Suprapubic skin (tissue), 4 donors: Measurements from ENCODE around the gene RAP1B. TPM values are rescaled to one million over a fixed set of nuclear protein-coding genes. Genes with fewer than 3 reads are reported as not detected.

Experiments
- DNase-seq, 2 donors: peaks; one replicate each; pipeline ENCODE4 v3.0.0-alpha.2; 2019; ENCODE audit warnings: low spot score in 2 of 2
- H3K27ac ChIP-seq: fragments of 200-600 bp; sonication (generic); one replicate; pipeline ENCODE4 v1.5.1; 2019
- H3K27me3 ChIP-seq: fragments of 200-600 bp; sonication (generic); one replicate; pipeline ENCODE4 v1.5.1; 2019
- H3K36me3 ChIP-seq: fragments of 200-600 bp; sonication (generic); one replicate; pipeline ENCODE4 v1.5.1; 2019
- H3K4me1 ChIP-seq: fragments of 200-600 bp; sonication (generic); one replicate; pipeline ENCODE4 v1.5.1; 2019
- H3K4me3 ChIP-seq: fragments of 200-600 bp; sonication (generic); one replicate; pipeline ENCODE4 v1.5.1; 2019; ENCODE audit warnings: mild to moderate bottlenecking
- H3K9me3 ChIP-seq: fragments of 200-600 bp; sonication (generic); one replicate; pipeline ENCODE4 v1.5.1; 2019
- CTCF ChIP-seq, 2 donors: fragments of 200-600 bp in 1 of 2; fragments of 450-650 bp in 1 of 2; sonication (generic) in 1 of 2; IDR thresholded peaks; one replicate each; pipeline ENCODE4 v1.5.1; 2016 to 2019; ENCODE audit warnings: antibody characterized with exemption in 2 of 2, mild to moderate bottlenecking in 1 of 2, moderate library complexity in 1 of 2
- EP300 ChIP-seq: sonication (generic); formaldehyde crosslinking; IDR thresholded peaks from one replicate; pipeline ENCODE4 v1.6.1; 2017; ENCODE audit warnings: antibody characterized with exemption
- POLR2A ChIP-seq, 2 donors: fragments of 450-650 bp; IDR thresholded peaks; one replicate each; pipeline ENCODE4 v1.6.1; 2017; ENCODE audit warnings: antibody characterized with exemption in 2 of 2, mild to moderate bottlenecking in 2 of 2, moderate library complexity in 2 of 2
- POLR2AphosphoS5 ChIP-seq, 3 donors: sonication (generic); formaldehyde crosslinking; IDR thresholded peaks; one replicate each; pipeline ENCODE4 v1.6.1; 2017; ENCODE audit warnings: antibody characterized with exemption in 3 of 3
- WGBS: methylation state at CpG from one replicate; pipeline ENCODE4 v1.1.5; 2018; 5-methylcytosine and 5-hydroxymethylcytosine counted together
- total RNA-seq, 4 donors: library from RNA; depleted of rRNA; stranded (reverse); fragments of >200 nt; gene quantifications; one replicate each; pipeline ENCODE4 v1.1.0, GENCODE V29; 2016

The RAP1B gene
- total RNA-seq = 100 to 1,000 TPM in 3 of 4 donors, 10 to 100 TPM in 1; 95.2 to 154 (median 115) TPM

DNA sequence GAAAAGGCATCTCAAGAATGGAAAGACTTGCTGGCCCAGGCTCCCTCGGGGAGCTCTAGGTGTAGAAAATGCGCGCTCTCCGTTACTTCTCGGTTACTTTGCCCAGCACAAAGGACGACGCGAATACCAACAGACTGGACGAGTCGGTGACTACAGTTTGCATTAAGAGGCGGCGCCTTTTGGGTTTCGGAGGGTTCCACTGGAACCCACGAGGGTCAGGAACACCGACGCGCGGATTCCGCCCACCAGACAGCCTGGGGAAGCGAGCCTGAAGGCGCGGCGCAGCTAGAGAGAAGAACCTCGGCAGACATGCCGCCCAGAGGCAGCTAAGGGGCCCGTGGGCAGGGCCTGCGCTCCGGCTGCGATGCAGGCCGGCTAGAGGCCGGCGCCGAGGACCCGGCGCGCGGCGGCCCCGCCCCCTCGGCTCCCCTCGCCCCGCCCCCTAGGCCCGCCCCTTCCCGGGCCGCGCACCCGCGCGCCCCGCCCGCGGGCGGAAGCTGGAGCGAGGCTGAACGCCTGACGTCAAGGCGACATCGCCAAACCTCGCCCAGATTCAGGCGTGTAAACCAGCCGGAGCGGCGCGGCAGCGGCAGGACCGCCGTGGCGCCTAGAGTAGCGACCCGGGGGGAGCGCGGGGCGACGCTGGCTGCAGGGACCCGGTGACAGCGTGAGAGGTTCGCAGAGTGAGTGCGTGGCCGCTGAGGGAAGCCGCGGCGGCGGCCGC is at the start of gene RAP1B:
Gene RAP1B, plus strand, starts transcription at position 530 of the 724 bp plus-strand sequence. CDS start 37,826 bp downstream, outside the sequence.
- TF ChIP-seq POLR2A (IDR thresholded peaks at IDR 0.05) (peak; percentile 78 to 92), EP300 (no peak), CTCF (IDR thresholded peaks at IDR 0.05) (no peak), POLR2AphosphoS5 (IDR thresholded peaks at IDR 0.05) (peak; percentile 71 to 92 (median 89))
- 0% methylated on average over 14 of the region's 84 CpGs for WGBS
- DNase-seq = peak; percentile 89

DNA sequence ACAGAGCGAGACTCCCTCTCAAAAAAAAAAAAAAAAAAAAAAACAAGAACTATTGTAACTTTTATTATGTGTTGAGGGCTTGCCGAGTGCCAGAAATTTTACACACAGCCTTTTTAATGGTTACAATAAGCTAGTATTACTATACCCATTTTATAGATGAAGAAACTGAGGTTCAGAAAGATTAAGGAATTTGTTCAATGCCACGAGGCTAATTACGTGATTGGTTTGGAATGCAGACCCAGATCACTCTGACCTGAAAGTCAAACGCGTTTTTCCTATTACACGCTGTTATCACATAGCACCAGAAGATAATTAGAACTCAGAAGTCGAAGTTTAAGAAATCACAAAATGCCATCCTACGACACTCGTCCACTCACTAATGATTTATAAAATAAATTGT is 48.9 kb upstream of the RAP1B start:
- Histone ChIP-seq H3K27ac (no peak overlapping the region), H3K4me1 (peaks cover 12% of the 10 kb centered on the region), H3K9me3 (no peaks in the 10 kb centered on the region), H3K36me3 (no peaks in the 10 kb centered on the region), H3K27me3 (no peaks in the 10 kb centered on the region), H3K4me3 (no peak overlapping the region)
- no peak for TF ChIP-seq POLR2AphosphoS5 (IDR thresholded peaks at IDR 0.05)
- TF ChIP-seq POLR2A (IDR thresholded peaks at IDR 0.05) = no peak
- no peak for TF ChIP-seq CTCF (IDR thresholded peaks at IDR 0.05)
- no peak for TF ChIP-seq EP300
- no peak for DNase-seq
- WGBS = 88% methylated on average over 10 of the region's 10 CpGs

More for the DNA sequence above, at the start of gene RAP1B:
- Histone ChIP-seq H3K27ac (peak within 1 kb of the TSS; percentile 97), H3K27me3 (no peaks in the 10 kb centered on the region), H3K36me3 (no peaks in the 10 kb centered on the region), H3K9me3 (no peaks in the 10 kb centered on the region), H3K4me3 (peak within 1 kb of the TSS; percentile 84), H3K4me1 (peaks cover 40% of the 10 kb centered on the region)

- Histone ChIP-seq H3K27ac (no peak overlapping the region), H3K4me3 (no peak overlapping the region), H3K27me3 (no peaks in the 10 kb centered on the region), H3K36me3 (no peaks in the 10 kb centered on the region), H3K4me1 (peaks cover 12% of the 10 kb centered on the region), H3K9me3 (no peaks in the 10 kb centered on the region)
- TF ChIP-seq POLR2AphosphoS5 (IDR thresholded peaks at IDR 0.05) (no peak), POLR2A (IDR thresholded peaks at IDR 0.05) (no peak), CTCF (IDR thresholded peaks at IDR 0.05) (no peak), EP300 (no peak)
- no peak for DNase-seq
- 86% methylated on average over 1 of the region's 1 CpG for WGBS
These were observed 46.5 kb upstream of the RAP1B start for GRCh38 chr12:68564166-68564565.

GRCh38 chr12:68565391-68565903 is 45.3 kb upstream of the RAP1B start:
- no peak for DNase-seq
- peaks cover 6% of the 10 kb centered on the region for H3K4me1 ChIP-seq
- no peaks in the 10 kb centered on the region for H3K36me3 ChIP-seq
- no peaks in the 10 kb centered on the region for H3K27me3 ChIP-seq
- H3K4me3 ChIP-seq = no peak overlapping the region
- no peak overlapping the region for H3K27ac ChIP-seq
- TF ChIP-seq CTCF (IDR thresholded peaks at IDR 0.05) = no peak
- TF ChIP-seq POLR2AphosphoS5 (IDR thresholded peaks at IDR 0.05) = no peak
- no peak for TF ChIP-seq POLR2A (IDR thresholded peaks at IDR 0.05)
- TF ChIP-seq EP300 = no peak
- H3K9me3 ChIP-seq = no peaks in the 10 kb centered on the region
- 18% methylated on average over 1 of the region's 1 CpG for WGBS

GRCh38 chr12:68568922-68569569 is 41.7 kb upstream of the RAP1B start:
- H3K27ac ChIP-seq = no peak overlapping the region
- no peak for DNase-seq
- H3K27me3 ChIP-seq = no peaks in the 10 kb centered on the region
- H3K4me3 ChIP-seq = no peak overlapping the region
- no peaks in the 10 kb centered on the region for H3K9me3 ChIP-seq
- TF ChIP-seq POLR2A (IDR thresholded peaks at IDR 0.05) (no peak), EP300 (no peak), CTCF (IDR thresholded peaks at IDR 0.05) (no peak), POLR2AphosphoS5 (IDR thresholded peaks at IDR 0.05) (no peak)
- 97% methylated on average over 3 of the region's 3 CpGs for WGBS
- no peaks in the 10 kb centered on the region for H3K36me3 ChIP-seq
- peaks cover 6% of the 10 kb centered on the region for H3K4me1 ChIP-seq
